NCI-H1092 (cell line): ENCODE results near the gene MROH2B.

Experiments
- DNase-seq: peaks from one replicate; lab custom pipeline; 2025; lab: John Stamatoyannopoulos, UW

Gene MROH2B

DNA sequence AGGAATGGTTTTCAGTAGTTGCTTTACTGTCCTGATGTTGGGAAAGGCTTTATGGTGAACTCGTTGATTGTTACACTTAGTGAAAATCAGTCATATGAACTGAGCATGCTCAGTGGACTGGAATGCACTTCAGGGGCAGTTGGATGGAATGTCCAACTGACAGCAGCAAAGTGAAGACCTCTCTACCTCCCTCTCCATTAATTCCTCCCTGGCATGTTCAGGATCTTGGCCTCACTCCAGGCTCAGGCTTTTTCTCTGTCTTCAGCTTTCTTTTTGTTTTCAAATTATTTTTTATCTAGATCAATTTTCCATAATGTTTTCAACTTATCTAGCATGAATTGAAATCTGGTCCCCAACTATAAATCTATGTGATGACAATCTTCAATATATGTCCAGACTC is at the start of gene MROH2B:
Gene MROH2B, minus strand, starts transcription at position 101 of the 400 bp plus-strand sequence. CDS start 490 bp downstream, outside the sequence.
- no peak for DNase-seq

DNA sequence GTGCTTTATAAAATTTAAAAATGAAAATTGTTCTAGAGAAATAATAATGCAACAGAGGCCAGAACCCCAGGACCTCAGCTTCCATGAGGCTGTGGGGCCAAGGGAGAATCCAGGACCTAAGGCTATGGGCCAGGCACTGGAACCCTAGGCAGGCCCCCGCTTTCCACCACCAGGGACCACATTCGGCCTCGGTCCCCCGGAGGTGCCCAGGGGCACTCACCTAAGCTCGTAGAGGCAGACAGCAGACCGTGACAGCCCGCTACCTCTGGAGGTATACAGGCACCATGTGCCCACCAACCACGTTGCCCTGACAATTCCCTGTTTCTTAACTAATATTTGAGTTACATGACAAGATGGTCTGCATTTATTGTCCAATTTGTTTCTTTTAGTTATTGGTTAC is 49.5 kb upstream of the MROH2B start:
- DNase-seq = no peak

DNA sequence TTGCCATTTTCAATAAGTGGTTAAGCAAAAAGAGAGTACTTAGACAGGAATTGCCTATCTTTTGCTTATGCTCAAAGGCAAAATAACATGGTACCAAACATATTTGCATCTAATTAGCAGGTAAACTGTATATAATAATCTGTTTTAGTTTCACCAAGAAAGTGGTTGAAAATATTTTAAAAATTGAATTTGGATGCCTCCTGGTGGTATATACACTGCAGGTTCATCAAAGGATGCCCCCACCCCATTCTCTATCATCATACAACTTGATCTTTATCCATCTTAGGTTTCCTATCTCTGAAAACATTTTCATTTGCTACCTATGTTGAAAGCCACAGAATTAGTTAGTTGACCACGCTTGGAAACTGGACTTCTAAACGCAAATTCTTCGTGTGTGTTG is 47.0 kb upstream of the MROH2B start:
- DNase-seq = no peak

DNA sequence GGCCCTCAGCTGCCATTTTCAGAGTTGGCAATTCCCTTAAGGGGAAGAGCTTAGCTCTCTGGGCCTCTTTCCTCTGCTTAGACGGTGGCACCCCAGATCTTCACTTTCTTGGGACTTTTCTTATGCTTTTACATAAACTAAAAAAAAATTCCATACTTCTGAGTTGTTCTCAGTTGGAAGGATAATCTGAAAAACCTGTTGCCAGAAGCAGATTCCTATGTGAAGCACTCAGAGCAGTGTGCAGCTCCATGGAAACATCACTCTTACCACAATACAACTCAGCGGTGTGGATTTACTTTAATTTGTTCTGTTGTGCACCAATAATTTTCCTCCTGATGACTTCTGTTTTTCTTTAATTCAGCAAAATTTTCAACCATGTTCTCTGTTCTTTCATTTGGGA is 44.1 kb upstream of the MROH2B start:
- DNase-seq = no peak

DNA sequence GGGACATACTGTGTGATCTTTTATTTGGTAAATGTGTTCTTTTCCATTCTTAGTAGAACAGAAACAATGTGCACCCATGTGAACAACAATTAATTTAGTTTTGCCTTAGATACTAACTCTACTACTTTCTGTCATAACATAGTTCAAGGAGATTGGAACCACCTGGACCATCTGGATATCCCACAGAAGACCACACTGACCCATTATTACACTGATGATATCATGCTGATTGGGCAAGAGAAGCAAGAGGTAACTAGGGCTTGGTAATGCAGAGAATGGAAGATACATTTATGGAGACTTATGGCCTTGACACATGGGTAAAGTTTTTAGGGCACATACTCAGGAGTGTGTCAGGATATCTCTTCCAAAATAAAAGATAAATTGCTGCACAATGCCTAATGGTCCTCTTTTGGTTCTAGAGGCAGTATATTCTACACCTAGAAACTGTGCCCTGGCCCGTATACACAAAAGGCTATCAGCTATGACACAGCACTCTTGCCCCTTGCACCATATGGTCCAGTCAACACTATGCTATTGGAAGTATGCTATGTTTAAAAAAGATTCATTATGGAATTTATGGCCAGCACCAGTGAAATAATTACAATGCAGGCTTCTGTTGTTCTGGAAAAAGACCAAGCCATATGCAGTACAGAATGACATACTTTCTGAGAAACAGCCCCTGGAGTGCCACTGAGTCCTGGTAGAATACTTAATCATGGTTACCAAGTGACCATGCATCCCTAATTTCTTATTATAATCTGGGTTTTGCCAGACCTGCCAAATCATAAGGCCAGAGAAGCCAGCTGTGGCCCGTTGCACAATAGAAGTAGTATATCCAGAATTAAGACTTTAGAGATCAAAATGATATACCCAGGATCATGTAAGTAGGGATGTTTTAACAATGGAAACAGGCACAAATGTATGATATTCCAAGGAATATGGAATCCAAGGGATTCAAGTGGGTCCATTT is 41.6 kb upstream of the MROH2B start:
- DNase-seq = no peak

DNA sequence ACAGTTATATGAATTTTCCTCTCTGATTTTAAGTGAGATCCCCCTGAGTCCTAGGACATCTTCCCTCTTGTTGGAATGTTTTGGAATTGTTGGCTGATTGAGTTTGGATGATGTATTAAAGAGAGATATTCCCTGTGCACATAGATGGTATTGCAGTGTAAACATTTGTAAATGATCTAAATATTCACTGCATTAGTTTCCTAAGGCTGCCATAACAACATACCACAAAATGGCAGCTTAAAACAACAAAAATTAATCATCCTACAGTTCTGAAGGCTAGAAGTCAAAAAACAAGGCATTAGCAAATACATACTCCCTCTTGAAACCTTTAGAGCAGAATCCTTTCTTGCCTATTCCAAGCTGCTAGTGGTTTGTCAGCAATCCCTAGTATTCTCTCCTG is 38.0 kb upstream of the MROH2B start:
- DNase-seq = no peak

DNA sequence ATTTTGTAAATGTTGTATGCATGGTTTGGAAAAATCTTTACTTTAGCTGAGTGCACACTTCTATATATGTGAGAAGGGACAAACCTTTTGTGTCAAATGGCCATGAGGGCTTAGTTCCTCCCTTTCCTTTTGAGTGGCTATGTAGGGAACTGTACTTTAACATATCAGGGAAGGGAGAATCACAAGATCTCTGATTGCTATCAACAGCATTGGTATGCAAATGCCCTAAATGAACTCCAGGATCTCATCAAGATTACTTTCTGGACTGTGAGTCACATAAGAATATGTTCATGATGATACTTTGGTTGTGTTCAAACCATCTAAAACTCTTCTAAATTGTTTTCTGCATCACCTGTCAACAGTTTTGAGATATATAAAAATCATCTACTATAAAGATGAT is 31.2 kb upstream of the MROH2B start:
- DNase-seq = no peak

DNA sequence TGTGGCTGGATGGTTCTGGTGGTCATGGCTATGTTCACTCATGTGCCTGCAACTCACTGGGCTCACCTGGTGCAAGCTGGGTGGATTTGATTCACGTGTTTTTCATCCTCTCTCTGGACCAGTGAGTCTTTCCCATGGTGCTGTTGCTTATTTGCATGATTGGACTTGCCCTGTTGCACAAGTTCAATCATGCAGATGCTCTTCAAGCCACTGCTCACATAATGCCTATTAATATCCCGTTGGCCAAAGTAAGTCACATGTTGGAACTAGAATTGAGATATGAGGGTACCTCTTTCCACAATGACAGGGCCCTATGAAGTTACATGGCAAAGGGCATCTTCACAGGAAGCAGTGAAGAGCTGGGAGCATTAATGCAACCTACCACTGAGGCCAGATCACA is 26.5 kb upstream of the MROH2B start:
- DNase-seq = no peak

DNA sequence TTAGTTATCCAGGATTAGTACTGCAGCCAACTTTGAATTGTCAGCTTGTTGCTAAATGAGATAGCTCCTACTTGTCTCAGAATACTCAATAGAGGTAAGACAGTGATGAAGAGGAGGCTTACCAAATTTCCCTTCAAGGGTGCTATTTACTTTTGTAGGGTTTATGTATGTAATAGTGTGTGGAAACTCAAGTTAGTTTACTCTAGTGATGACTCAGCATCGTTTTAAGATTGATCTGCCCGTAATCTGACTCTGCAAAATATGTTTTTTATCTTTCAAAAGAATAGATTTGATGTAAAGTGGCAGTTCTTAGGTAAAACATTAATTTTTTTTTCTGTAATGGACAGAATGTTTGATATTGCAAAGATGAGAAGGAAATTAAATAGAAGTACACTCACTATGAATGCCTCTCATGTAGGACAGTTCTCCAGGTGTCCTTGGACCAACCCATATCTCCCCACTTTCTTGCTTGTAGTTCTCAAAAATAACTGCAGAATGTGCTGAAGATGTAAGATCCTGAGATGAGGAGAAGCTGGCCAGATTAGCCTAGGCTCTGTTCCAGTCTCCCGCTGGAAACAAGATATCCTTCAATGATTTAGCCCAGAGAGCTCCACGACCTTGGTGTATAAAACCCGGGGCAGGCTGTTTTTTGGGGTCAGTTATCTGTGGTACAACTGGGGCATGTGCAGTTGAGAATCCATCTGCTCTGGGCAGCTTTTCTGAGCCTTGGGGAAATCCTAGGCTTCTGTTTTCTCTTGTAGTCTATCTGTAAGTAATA is 24.4 kb upstream of the MROH2B start:
- DNase-seq = no peak

DNA sequence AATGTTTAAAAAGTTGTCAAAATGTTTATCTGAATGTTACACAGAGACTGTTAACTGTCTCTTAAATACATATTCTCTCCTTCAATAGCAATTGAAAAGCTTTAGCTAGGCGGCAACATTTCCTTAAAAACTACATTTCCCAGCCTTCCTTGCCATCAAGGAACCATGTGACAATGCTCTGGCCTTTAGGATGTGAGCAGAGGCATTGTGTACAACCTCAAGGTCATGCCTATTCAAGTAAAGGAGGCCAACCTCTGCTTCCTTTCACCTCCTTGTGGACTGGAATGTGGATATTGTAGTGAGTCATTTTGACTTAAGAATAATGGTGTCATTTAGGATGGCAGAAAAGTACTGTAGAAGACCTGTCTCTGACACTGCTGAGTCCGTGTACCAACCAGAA is 23.7 kb upstream of the MROH2B start:
- no peak for DNase-seq

DNA sequence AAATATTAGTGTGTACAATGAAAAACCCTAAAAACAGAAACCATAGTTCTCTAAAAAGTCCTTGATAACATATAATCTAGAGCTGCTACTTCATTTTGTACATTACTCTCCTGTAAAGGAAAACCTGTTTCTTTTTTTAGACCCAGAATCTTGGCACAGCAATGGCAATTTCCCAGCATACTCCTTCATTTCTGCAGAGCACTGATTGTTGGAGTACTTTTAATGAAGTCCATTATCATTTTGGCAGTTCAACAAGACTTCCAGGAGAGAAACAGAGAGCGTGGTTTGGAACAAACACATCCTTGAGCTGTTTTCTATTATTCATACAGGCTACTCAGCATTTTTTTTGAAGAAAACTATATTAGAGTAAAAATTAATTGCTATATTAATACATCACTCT is 22.7 kb upstream of the MROH2B start:
- DNase-seq = no peak

DNA sequence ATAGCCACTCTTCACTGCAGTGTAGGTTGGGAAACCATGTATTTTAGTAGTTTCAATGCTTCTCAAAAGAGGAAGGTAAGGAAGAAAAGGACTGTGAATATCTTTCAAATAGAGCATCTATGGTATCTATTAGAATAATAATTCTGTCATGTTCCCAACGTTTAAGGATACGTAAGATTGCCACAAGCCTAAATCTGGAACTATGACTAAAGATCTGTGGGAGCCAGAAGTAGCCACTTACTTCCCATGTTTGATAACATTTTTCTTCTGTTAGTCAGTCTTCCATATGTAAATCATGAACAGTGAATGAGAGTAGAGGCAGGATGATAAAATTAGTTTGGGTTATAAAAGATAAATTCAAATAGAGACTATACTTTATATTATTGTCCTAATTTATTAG is 16.3 kb upstream of the MROH2B start:
- no peak for DNase-seq

DNA sequence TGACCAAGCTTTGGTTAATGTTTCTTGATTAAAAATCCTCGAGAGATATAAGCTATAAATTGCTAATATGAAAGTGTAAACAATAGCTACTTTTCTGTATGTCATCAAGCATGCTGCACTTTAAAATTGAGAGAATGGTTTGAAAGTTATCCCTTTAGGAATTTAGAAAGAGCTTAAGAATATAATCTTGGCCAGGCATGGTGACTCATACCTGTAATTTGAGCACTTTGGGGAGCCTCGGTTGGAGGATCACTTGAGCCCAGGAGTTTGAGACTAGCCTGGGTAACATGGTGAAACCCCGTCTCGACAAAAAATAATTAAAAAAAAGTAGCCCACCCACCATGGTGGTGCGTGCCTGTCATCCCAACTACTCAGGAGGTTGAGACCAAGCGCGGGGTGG is 12.2 kb upstream of the MROH2B start:
- no peak for DNase-seq

DNA sequence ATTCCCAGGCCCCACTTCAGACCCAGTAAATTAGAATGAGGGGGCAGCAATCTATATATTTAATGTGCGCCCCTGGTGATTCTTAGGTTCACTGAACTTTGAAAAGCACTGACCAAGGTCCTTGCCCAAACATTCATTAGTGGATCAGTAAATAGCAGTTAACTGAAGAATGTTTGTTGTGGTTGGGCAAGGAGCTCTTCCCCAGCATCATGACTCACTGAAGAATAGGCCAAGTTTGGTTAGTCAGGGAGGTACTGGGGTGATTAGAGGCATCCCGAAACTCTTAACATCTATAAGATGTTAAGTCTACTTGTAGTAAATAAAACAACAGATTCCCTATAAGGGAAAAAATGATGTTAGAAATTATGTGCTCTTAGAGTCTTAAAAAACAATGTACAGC is 833 bp upstream of the MROH2B start:
- no peak for DNase-seq

DNA sequence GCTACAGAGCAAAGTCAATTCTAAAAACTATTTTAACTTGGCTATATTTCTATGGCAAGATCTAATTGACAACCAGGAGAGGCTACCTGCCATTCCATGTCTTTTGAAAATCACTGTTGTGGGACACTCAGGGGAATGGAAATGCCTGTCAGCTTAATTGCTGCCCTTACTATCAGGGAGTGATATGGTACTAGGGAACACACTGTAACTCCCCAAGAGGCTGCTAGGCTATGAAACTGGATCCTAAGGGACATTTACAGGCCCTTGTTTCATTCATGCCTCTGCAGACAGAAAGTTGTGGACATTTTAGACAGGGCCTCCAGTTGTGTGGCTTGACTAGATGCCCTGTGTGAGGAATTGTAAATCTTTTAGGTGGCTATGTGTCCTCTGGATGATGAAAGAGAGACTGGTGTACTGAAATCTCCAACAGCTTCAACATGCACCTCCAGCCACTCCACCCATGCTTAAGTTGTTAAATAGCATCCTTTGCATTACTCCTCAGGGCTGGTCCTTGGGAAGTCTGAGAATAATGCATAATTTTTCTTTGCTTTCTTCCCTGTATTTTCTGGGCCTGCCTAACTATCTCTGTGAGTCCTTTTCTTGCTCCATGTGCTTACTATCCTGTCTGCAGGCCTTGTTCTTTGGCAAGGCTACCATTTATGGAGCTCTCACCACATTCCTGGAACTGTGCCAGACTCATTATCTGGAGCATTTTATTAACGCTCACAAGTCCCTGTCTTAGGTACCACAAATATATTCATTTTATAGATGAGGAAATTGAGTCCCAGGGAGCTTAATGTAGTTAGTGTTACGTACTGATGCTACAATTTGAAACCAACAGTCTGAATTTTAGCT is 3.2 kb downstream of the MROH2B start:
- no peak for DNase-seq

DNA sequence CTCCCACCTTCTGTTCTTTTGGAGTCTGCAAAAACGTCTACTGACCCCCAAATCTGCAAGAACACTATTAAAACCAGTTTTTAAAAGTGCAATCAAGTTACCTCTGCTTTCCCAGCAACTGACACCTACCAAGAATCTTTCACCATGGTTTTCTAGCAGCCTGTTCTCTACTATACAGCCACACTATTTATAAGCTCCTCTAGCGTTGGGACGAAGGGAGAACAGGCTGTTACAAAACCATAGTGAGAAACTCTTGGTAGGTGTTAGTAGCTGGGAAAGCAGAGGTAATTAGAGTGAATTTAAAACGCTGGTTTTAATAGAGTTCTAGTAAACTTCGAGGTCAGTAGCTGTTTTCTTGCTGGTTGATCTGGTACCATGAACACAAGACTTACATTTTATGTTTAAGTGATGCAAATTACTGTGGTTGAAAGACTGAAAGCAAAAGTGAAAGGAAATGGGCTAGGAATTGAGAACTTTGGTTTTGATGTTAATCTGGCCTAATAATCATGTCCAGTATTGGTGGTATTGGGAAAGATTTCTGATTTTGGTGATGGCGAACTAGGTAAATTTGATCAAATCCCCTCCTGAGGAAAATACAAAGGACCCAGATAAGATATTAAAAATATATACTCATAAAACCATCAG is 5.3 kb downstream of the MROH2B start:
- DNase-seq = no peak

DNA sequence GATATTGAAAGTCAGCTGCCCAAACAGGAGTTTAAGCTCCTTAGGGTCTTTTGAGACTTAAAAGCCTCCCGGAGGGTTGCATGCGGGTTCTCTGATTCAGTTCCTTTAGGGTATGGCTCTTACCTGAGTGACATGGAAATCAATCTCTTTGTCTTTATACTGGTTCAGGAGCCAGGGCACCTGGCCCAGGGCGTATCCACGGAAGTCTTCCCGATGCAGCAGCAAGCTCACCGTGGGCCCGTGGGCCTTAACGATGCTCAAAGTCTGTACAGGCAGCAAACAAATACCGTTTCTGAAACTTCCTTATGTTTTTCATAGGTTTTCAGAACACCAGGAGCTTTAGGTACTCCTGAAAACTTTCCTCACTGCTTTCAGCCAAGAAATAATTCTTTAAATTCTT is 13.2 kb downstream of the MROH2B start:
- DNase-seq = no peak

DNA sequence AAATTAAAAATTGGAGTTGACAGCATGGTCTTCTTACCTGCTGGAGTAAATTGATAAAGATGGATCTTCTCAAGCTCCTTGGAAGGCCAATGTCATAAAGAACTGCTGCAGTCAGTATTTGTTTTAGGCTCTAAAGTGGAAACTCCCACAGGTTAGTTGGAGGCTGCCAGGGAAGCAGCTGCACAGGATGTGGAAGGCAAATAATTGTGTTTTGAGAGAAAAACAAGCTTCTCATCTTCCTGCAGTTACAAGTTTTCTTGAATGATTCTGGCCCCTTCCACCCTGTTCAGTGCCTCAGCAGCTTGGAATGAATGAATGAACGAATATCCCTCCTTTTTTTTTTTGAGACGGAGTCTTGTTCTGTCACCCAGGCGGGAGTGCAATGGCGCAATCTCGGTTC is 13.9 kb downstream of the MROH2B start:
- no peak for DNase-seq

DNA sequence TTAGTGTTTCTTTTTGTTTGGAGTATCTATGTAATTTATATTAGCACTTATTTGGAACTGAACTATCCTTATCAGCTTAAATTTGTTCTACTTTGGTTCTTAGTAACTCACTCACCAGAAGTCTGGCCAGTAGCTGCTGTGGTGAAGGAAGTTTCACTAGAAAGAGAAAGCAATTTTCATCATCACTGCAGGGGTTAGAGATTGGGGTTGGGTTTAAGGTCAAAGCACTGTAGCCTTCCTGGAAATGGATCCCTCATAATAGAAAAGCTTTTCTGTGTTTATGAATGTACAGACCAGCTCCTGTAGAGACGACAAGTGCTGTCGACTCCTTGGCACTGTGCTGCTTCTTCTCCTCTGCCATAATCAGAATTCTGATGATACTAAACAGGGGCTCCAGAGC is 22.2 kb downstream of the MROH2B start:
- DNase-seq = no peak

DNA sequence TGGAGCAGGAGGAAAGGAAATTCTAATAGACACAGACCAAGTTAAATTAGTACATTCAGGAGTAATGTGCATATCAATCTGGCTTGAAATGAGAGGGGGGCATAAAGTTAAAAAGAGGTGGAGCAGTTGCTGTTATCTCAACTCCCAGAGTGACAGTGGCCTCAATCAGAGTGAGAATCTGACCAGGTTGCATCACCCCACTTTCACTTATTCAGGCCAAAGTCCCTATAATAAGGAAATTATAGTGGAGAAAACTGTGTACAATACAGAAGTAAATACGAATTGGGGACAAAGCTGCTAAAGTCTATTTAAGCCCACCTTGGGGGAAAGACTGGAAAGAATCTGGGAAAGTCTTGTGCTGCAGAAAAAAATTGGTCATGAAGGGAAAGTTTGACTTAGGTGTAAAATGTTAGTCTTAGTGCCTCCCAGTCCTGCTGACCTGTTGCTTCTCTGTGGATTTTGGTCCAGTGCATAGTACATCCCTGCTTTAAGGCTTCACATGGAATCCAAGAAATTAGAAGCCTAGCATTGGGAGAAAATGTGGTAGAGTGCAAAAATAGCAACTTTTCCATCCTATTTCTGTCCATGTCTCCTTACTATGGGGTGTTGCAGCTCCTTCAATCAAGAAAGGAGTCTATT is 27.9 kb downstream of the MROH2B start:
- DNase-seq = no peak

DNA sequence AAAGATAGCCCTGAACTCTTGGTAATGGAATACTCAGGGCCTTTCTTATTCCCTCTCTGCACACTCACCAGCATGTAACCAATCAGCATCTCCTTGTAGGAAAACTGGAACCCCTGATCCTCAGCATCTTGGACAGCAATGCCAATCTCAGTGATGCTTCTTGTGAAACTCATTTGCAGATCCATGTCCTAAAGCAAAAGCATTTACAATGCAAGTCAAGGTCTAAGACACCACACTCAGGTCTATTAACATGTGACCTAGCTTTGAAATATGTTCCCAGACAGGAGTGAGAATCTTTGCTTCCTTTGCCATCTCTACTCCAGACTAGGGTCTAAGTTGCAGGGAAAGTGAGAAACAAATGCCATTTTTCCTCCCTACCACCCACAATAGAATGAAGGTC is 38.2 kb downstream of the MROH2B start:
- no peak for DNase-seq
